Measurements from ENCODE around the gene GNGT2.

The GNGT2 gene

GRCh38 chr17:49224198-49224996 lies 14.0 kb upstream of the GNGT2 start:
- Histone ChIP-seq H3K4me3 (peak overlapping the region; percentile 39), H3K27ac (no peak overlapping the region)
- no peak for DNase-seq (ENCODE audit: low spot score)
- no peak for TF ChIP-seq CTCF (IDR thresholded peaks at IDR 0.05)

DNA sequence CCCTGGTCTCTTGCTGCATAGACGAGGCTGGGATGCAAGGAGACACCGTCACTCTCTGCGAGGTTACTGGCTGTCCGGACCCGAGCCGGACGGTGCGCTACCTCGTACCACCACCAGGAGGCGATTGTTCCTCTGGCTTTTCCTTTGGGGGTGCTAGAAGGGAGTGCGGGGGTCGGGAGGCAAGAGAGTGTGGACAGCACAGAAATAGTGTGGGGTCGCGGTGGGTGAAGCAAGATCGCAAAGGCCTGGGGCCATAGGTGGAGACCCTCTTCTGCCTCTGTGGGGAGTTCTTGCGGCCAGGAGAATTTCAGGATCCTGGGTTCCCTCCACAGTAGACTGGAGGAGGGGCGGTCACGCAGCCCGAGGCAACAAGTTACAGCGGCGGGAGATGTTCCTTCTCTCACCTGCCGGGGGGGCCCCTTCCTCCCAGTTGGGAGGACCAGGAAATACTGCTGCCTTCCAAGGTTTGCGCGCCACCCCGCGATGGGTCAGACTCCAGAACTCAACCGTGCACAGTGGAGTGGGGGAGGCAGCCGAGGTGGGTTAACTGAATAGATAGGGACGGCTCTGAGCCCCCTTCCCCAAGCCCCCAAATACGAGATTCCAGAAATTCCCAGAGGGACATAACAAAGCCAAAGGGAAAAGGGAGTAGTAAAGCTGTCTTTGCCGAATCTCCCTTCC lies 13.3 kb upstream of the GNGT2 start:
- Histone ChIP-seq H3K27ac (no peak overlapping the region), H3K4me3 (peak overlapping the region; percentile 39)
- DNase-seq (ENCODE audit: low spot score): no peak
- TF ChIP-seq CTCF (IDR thresholded peaks at IDR 0.05): peak; percentile 67

- no peak overlapping the region for H3K27ac ChIP-seq
- peak overlapping the region; percentile 39 for H3K4me3 ChIP-seq
- DNase-seq (ENCODE audit: low spot score): no peak
- no peak for TF ChIP-seq CTCF (IDR thresholded peaks at IDR 0.05)
These were observed 12.8 kb upstream of the GNGT2 start for GRCh38 chr17:49223168-49223516.

GRCh38 chr17:49219987-49220386 lies 9.6 kb upstream of the GNGT2 start:
- DNase-seq (ENCODE audit: low spot score): no peak
- Histone ChIP-seq H3K4me3 (no peak overlapping the region), H3K27ac (no peak overlapping the region)
- no peak for TF ChIP-seq CTCF (IDR thresholded peaks at IDR 0.05)

- TF ChIP-seq CTCF (IDR thresholded peaks at IDR 0.05): no peak
- no peak for DNase-seq (ENCODE audit: low spot score)
- Histone ChIP-seq H3K27ac (peak overlapping the region in 1 of 2 donors; percentile 45), H3K4me3 (peak overlapping the region; percentile 34)
These were observed 8.9 kb upstream of the GNGT2 start for GRCh38 chr17:49218941-49219913.

GRCh38 chr17:49217651-49218413 lies 7.5 kb upstream of the GNGT2 start:
- DNase-seq (ENCODE audit: low spot score): no peak
- peak overlapping the region in 1 of 2 donors; percentile 62 for H3K27ac ChIP-seq

More at GRCh38 chr17:49217651-49218413, 7.5 kb upstream of the GNGT2 start:
- no peak overlapping the region for H3K4me3 ChIP-seq
- no peak for TF ChIP-seq CTCF (IDR thresholded peaks at IDR 0.05)
